ENCODE results near the gene ANKLE2. TPM values are rescaled to one million over a fixed set of nuclear protein-coding genes. Genes with fewer than 3 reads are reported as not detected.
A peak's percentile ranks its signal among the peaks of the same experiment; 100 is the strongest.
"Not testable (repeated sequence)": the region's sequence is repeated elsewhere in the genome, so short reads cannot be mapped to it uniquely, and the experiment has no call there.

The ANKLE2 gene
- total RNA-seq, 2 donors from 2014 or later = 36.6 to 43.5 TPM

GRCh38 chr12:132781938-132782337 lies 20.3 kb upstream of the ANKLE2 start:
- intact Hi-C loops (cut with DNase I) = no loop called here
- DNase-seq (ENCODE audit: low spot score) = no peak

- DNase-seq (ENCODE audit: low spot score) = no peak
- intact Hi-C loops (cut with DNase I) = no loop called here
These were observed 18.2 kb upstream of the ANKLE2 start for GRCh38 chr12:132779781-132780353.

- intact Hi-C loops (cut with DNase I) = no loop called here
- no peak for DNase-seq (ENCODE audit: low spot score)
These were observed 16.0 kb upstream of the ANKLE2 start for GRCh38 chr12:132777614-132778013.

GRCh38 chr12:132776816-132777568 lies 15.4 kb upstream of the ANKLE2 start:
- no peak for DNase-seq (ENCODE audit: low spot score)
- intact Hi-C loops (cut with DNase I) = no loop called here

- DNase-seq (ENCODE audit: low spot score); intact Hi-C loops (cut with DNase I): not testable (repeated sequence)
These were observed 14.6 kb upstream of the ANKLE2 start for GRCh38 chr12:132776230-132776625.

GRCh38 chr12:132775502-132776229 lies 14.0 kb upstream of the ANKLE2 start:
- intact Hi-C loops (cut with DNase I) = no loop called here
- no peak for DNase-seq (ENCODE audit: low spot score)

GRCh38 chr12:132774646-132775275 lies 13.1 kb upstream of the ANKLE2 start:
- no peak for DNase-seq (ENCODE audit: low spot score)
- intact Hi-C loops (cut with DNase I) = no loop called here

GRCh38 chr12:132774159-132774558 lies 12.5 kb upstream of the ANKLE2 start:
- intact Hi-C loops (cut with DNase I) = no loop called here
- no peak for DNase-seq (ENCODE audit: low spot score)

GRCh38 chr12:132773077-132773955 lies 11.7 kb upstream of the ANKLE2 start:
- intact Hi-C loops (cut with DNase I) = no loop called here
- no peak for DNase-seq (ENCODE audit: low spot score)

- no peak for DNase-seq (ENCODE audit: low spot score)
- intact Hi-C loops (cut with DNase I) = no loop called here
These were observed 11.0 kb upstream of the ANKLE2 start for GRCh38 chr12:132772606-132773005.

GRCh38 chr12:132771126-132771838 lies 9.7 kb upstream of the ANKLE2 start:
- no peak for DNase-seq (ENCODE audit: low spot score)
- intact Hi-C loops (cut with DNase I) = no loop called here

- DNase-seq (ENCODE audit: low spot score) = no peak
- intact Hi-C loops (cut with DNase I) = loop anchor here in 1 of 2 donors (1.0 kb wide), 1 partner anchor 48 kb away; no protein-coding TSS in a partner anchor
These were observed 4.9 kb upstream of the ANKLE2 start for GRCh38 chr12:132766380-132767085.

GRCh38 chr12:132765361-132765760 lies 3.7 kb upstream of the ANKLE2 start:
- DNase-seq (ENCODE audit: low spot score) = no peak
- intact Hi-C loops (cut with DNase I) = no loop called here

- intact Hi-C loops (cut with DNase I) = no loop called here
These were observed 2.6 kb upstream of the ANKLE2 start for GRCh38 chr12:132764231-132764630.

GRCh38 chr12:132761921-132762583 lies 420 bp upstream of the ANKLE2 start:
- DNase-seq (ENCODE audit: low spot score) = peak; percentile 96
- intact Hi-C loops (cut with DNase I) = no loop called here

More at GRCh38 chr12:132764231-132764630, 2.6 kb upstream of the ANKLE2 start:
- DNase-seq (ENCODE audit: low spot score) = no peak

- intact Hi-C loops (cut with DNase I) = no loop called here
- DNase-seq (ENCODE audit: low spot score) = no peak
These were observed 2.3 kb downstream of the ANKLE2 start for GRCh38 chr12:132759359-132759758.

GRCh38 chr12:132758825-132759224 lies 2.8 kb downstream of the ANKLE2 start:
- intact Hi-C loops (cut with DNase I); DNase-seq (ENCODE audit: low spot score): not testable (repeated sequence)
